GM18507 (cell line): ENCODE data around the gene ASTN1.

Experiments used
- DNase-seq: peaks from one replicate; pipeline ENCODE4 v3.0.0; 2011; ENCODE audit warnings: low read depth; ENCODE audit not compliant: insufficient read length; ENCODE audit errors: extremely low spot score
- FAIRE-seq: peaks from 2 replicates; lab custom pipeline; 2011; peaks lifted over from hg19 to GRCh38; lab: Jason Lieb, UNC

ASTN1 gene

DNA sequence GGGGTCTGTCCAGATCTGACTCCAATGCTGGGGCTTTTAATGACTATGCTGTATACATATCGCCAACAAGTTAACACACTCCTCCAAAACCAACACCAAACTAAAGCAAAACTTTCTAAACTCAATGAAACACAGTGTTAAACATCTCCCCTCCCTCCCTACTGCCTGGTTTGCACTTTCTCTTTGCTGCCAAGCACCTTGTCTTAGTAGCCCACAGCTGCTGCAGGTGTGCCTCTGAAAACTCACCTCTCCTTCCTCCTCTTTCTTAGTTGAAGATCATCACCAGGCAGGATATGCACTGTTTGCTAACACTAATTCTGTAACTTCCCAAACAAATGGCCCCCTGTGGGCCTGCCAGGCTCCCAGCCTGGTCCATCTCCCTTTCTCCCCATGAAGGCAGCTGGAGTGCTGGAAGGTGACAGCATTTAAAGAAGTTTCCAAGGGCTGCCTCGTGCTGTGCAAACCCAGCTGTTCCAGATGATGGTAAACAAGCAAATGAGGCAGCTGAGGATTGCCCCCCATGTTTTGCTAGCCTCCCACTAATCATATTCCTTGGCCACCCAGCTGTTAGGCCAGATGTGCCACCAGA, 213.7 kb downstream of the ASTN1 start:
- FAIRE-seq = no peak
- DNase-seq = no peak

GRCh38 chr1:176949033-176949662, 215.4 kb downstream of the ASTN1 start:
- peak; percentile 3 for DNase-seq
- no peak for FAIRE-seq

- FAIRE-seq (no peak), DNase-seq (no peak)
Observed at GRCh38 chr1:176944606-176945005, 219.9 kb downstream of the ASTN1 start.

DNA sequence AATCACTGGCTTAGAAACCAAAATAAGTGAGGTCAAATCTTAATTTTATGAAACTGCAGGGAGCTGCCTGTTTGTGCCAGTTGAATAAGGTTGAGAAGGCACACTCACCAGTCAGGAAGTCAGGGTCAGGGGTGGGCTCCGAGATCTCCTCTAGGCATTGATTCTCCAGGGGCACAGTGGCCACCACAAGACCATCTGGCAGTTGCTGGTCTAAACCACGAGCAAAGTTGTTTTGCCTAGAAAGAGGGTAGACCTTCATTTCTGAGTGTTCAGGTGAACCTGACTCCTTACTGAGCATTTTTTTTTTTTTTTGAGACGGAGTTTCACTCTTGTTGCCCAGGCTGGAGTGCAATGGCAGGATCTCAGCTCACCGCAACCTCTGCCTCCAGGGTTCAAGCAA, 220.7 kb downstream of the ASTN1 start:
- FAIRE-seq (no peak), DNase-seq (no peak)

DNA sequence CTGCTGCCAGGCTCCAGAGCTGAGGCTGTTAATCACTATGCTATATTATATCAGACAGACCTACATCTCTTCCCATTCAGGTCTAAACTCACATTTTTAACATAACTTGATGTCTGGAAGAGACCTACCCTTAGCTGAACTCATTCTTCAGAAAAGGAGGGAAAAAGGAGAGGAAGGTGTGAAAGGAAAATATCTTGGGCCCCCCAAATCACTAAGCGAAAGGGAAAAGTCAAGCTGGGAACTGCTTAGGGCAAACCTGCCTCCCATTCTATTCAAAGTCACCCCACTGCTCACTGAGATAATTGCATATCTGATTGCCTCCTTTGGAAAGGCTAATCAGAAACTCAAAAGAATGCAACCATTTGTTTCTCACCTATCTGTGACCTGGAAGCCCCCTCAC, 222.2 kb downstream of the ASTN1 start:
- DNase-seq = no peak

GRCh38 chr1:176939993-176940392, 224.5 kb downstream of the ASTN1 start:
- no peak for FAIRE-seq
- no peak for DNase-seq

More for the DNA sequence above, 222.2 kb downstream of the ASTN1 start:
- no peak for FAIRE-seq

- FAIRE-seq = no peak
- no peak for DNase-seq
Observed at GRCh38 chr1:176938375-176938774, 226.1 kb downstream of the ASTN1 start.

DNA sequence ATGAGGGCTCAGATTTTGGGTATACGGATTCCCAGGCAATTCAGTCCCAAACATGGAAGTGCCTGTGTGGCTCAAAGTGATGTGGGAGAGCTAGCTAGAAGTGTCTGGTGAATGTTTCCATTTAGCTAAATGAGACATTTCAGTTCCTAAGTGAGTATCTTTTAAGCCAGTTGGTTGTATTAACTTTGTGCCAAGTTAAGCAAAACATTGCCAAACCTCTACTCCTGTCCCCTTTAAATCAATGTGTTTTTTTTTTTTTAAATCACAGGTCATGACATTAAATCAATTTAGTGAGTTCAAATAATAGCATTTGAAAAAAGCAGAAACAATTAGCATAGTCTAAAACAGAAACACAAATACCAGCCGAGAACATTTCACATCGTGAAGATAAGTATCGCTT, 230.1 kb downstream of the ASTN1 start:
- no peak for DNase-seq
- FAIRE-seq = no peak

DNA sequence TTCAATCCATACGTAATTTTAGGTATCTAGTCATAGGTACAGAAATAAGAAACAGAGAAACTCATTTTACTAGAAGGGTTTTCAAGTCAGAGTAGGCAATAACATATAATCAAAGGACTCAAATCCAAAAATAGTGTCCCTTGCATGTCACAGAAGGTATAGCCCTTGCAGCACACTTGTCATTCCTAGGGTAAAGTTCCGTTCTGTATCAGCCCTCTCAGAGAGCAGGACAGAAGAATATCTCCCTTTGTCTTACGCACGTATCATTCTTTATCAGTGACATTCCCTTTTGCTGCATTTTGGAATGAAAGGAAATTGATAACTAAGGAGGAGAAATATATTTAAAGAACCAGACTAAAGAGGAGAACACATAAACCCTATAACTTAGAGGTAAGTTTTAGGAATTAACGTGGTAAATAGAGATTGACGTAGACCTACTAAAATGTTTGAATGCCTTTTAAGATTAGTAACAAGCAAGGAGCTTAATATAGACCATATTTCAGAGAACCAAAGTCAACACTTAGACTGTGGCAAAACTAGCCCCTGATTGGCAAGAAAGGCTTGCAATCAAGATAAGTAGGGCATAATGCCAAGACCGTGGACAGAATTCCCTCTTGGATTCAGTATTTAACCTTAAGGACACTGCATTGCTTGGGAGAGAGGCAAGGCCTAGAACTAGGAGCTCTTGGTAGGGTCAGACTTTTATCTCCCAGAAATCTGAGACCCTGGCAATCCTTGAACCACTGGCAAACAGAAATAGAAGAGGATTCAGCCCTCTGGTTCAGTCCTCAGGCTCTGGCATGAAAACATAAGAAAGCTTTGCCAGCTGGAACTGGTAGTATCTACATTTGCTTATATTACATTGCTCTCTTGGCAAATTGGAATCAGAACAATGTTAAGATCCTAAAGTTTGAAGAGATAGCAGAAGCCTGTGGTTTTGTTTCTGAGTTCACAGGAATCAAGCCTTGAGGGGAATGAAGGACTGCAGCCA, 232.1 kb downstream of the ASTN1 start:
- DNase-seq = no peak
- no peak for FAIRE-seq

GRCh38 chr1:176931526-176931925, 233.0 kb downstream of the ASTN1 start:
- DNase-seq = no peak
- no peak for FAIRE-seq

- no peak for FAIRE-seq
Observed at GRCh38 chr1:176926330-176927086, 238.0 kb downstream of the ASTN1 start.

DNA sequence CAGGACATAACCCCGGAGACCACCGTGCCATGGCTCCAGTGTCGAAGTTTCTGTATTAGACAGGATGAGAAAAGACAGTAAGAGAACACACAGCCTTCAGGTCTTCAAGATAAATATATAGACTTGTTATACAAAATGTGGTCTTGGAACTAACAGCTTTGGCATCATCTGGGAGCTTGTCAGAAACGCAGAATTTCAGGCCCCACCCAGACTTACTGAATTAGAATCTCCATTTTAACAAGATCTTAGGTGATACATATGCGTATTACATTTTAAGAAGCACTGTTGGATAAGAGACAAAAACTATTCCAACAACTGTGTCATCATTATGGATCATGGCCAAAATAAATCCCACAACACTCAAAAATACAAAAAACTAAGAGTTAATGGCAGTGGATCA, 239.3 kb downstream of the ASTN1 start:
- FAIRE-seq (no peak), DNase-seq (no peak)

More at GRCh38 chr1:176926330-176927086, 238.0 kb downstream of the ASTN1 start:
- DNase-seq = no peak

GRCh38 chr1:176923283-176923682, 241.2 kb downstream of the ASTN1 start:
- FAIRE-seq = no peak
- no peak for DNase-seq

- DNase-seq (no peak), FAIRE-seq (no peak)
Observed at GRCh38 chr1:176919386-176920378, 244.8 kb downstream of the ASTN1 start.

DNA sequence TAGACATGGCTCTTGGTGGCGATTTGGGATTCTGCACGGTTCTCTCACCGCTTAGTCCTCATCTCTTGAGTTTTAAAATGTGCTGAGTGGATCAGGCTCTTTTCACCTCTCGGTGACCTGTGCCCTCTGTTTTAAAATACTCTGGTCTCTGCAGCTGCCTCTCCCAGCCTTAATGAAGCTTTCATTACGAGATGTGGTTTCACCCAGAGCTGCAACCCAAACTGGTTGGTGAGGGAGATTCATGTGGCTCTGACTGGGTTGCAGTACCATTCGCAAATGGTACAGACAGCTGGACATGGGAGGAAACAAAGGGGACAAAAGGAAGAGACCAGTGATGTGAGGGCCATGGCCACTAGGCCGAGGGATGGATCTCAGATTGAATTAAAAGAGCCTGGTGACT, 258.9 kb downstream of the ASTN1 start:
- no peak for FAIRE-seq

DNA sequence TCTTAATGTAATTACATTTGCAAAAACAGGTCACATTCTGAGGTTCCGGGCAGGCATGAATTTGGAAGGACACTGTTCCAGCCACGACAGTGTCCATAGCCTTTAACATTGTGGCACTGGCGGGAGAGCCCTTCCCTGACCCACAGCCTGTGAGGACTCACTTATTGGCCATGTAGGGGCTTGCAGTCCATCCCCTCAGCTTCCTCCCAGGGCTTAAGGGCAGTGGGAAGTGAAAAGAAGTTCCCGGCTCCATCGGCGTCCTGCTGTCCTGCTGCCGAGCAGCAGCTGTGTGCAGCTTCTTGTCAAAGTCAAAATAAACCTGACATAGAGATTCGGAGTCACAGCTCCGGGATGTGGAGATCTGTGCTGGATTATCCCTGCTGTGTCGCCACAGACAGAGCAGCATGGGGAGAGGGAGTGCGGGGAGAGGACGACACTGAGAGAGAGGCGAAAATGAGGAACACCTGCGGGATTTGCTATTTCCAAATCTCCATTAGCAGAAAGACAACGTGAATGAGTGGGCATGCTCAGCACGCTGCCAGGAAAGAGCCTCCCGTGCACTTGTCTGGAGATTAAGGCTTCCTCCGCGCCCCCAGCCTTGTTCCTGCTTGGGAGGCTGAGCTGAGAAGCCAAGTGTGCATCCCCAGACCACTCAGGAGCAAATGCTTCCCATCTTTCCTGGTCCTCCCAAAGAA, 260.3 kb downstream of the ASTN1 start:
- FAIRE-seq = no peak
- no peak for DNase-seq

More for the DNA sequence above, 258.9 kb downstream of the ASTN1 start:
- DNase-seq = no peak

DNA sequence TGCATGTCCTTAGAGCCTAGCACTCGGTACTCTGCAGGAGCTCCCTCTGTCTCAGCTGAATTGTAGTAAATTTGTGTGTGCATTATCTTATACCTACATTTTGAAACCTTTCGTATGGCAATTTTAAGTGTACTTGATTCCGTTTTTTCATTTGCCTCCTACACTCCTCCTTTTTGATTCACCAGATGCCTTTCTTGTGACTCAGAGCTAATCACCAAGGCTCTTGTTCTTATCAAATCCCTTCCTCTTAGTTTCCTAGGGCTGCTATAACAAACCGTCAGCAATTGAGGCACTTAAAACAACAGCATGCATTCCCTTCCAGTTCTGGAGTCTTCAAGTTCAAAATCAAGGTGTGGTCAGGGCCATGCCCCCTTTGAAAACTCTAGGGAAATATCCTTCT, 261.0 kb downstream of the ASTN1 start:
- no peak for FAIRE-seq
- DNase-seq = no peak

- FAIRE-seq (no peak), DNase-seq (no peak)
Observed at GRCh38 chr1:176899321-176899720, 265.2 kb downstream of the ASTN1 start.
